ENCODE measurements around the gene NEUROD2. TPM values are rescaled to one million over a fixed set of nuclear protein-coding genes. Genes with fewer than 3 reads are reported as not detected.

NEUROD2 gene
- total and polyA plus RNA-seq, 2 of the 13 experiments (the other 11 are each of a cell fraction or from before 2014, with no cell fraction given), result not detected

DNA sequence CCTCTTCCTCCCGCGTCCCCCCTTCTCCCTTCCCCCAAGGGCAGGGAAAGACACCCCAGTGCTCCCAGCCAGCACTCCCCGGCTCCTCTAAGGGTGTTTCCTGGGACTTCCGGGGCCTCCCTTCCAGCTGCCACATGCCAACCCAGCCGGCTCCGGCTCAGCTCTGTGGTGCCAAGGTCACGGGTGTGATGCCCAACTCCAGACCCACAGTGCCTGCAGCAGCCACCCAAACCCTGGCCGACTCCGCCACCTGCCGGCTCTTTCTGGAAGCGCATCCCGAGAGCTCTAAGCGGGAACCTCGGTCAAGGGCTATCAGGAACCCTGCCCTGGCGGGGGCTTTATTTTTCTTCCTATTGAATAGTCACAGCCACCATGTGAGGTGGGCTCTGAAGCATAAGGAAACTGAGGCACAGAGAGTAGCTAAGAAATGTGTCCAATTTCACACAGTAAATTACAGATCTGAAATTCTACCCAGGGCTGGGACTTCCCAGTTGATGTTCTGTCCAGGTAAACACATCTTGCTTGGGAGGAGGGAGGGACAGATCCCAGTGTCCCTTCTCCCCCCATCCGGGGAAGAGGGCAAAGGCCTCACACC lies 15.7 kb upstream of the NEUROD2 start (continued):
- TF ChIP-seq, protein P1, sequence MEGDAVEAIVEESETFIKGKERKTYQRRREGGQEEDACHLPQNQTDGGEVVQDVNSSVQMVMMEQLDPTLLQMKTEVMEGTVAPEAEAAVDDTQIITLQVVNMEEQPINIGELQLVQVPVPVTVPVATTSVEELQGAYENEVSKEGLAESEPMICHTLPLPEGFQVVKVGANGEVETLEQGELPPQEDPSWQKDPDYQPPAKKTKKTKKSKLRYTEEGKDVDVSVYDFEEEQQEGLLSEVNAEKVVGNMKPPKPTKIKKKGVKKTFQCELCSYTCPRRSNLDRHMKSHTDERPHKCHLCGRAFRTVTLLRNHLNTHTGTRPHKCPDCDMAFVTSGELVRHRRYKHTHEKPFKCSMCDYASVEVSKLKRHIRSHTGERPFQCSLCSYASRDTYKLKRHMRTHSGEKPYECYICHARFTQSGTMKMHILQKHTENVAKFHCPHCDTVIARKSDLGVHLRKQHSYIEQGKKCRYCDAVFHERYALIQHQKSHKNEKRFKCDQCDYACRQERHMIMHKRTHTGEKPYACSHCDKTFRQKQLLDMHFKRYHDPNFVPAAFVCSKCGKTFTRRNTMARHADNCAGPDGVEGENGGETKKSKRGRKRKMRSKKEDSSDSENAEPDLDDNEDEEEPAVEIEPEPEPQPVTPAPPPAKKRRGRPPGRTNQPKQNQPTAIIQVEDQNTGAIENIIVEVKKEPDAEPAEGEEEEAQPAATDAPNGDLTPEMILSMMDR (CRISPR knock-in tag; IDR thresholded peaks at IDR 0.05), result peak; percentile 93
- TF ChIP-seq SRF (IDR thresholded peaks at IDR 0.05; ENCODE audit: low read depth, low read length) (no peak), ZNF616 (CRISPR knock-in tag; IDR thresholded peaks at IDR 0.05; ENCODE audit: low read depth) (0 out of 2 replicates have a peak, but pooled peaks have one; percentile 5), STAG1 (CRISPR knock-in tag; IDR thresholded peaks at IDR 0.05) (peak; percentile 71), RXRB (CRISPR knock-in tag; IDR thresholded peaks at IDR 0.05; ENCODE audit: borderline replicate concordance) (no peak), U2AF1 (optimal IDR thresholded peaks at IDR 0.05; ENCODE audit: low read depth, low read length) (no peak), ZZZ3 (CRISPR knock-in tag; IDR thresholded peaks at IDR 0.05; ENCODE audit: borderline replicate concordance) (peak; percentile 40; the same call in 1 of the 2 replicates), PCBP1 (IDR thresholded peaks at IDR 0.05; ENCODE audit: borderline replicate concordance, low read depth, low read length) (0 out of 2 replicates have a peak, but pooled peaks have one; percentile 46), ZNF501 (CRISPR knock-in tag; IDR thresholded peaks at IDR 0.05) (peak; percentile 55; the same call in 1 of the 2 replicates), ZNF335 (CRISPR knock-in tag; IDR thresholded peaks at IDR 0.05) (peak; percentile 47; the same call in 1 of the 2 replicates), ZBTB7B (CRISPR knock-in tag; IDR thresholded peaks at IDR 0.05) (0 out of 2 replicates have a peak, but pooled peaks have one; percentile 32), STAT5B (CRISPR knock-in tag; IDR thresholded peaks at IDR 0.05) (no peak), ZNF614 (CRISPR knock-in tag; IDR thresholded peaks at IDR 0.05; ENCODE audit: borderline replicate concordance) (0 out of 2 replicates have a peak, but pooled peaks have one; percentile 16), ZNF484 (CRISPR knock-in tag; IDR thresholded peaks at IDR 0.05; ENCODE audit: borderline replicate concordance, low read depth) (no peak), POLR2AphosphoS5 (IDR thresholded peaks at IDR 0.05; ENCODE audit: low read depth, low read length) (no peak), ADNP (CRISPR knock-in tag; IDR thresholded peaks at IDR 0.05) (no peak), ZNF33B (CRISPR knock-in tag; IDR thresholded peaks at IDR 0.05) (no peak), ZNF12 (CRISPR knock-in tag; IDR thresholded peaks at IDR 0.05) (no peak)
- TF ChIP-seq, protein P2, sequence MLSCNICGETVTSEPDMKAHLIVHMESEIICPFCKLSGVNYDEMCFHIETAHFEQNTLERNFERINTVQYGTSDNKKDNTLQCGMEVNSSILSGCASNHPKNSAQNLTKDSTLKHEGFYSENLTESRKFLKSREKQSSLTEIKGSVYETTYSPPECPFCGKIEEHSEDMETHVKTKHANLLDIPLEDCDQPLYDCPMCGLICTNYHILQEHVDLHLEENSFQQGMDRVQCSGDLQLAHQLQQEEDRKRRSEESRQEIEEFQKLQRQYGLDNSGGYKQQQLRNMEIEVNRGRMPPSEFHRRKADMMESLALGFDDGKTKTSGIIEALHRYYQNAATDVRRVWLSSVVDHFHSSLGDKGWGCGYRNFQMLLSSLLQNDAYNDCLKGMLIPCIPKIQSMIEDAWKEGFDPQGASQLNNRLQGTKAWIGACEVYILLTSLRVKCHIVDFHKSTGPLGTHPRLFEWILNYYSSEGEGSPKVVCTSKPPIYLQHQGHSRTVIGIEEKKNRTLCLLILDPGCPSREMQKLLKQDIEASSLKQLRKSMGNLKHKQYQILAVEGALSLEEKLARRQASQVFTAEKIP (CRISPR knock-in tag; IDR thresholded peaks at IDR 0.05; ENCODE audit: borderline replicate concordance), result no peak
- TF ChIP-seq, protein P3, sequence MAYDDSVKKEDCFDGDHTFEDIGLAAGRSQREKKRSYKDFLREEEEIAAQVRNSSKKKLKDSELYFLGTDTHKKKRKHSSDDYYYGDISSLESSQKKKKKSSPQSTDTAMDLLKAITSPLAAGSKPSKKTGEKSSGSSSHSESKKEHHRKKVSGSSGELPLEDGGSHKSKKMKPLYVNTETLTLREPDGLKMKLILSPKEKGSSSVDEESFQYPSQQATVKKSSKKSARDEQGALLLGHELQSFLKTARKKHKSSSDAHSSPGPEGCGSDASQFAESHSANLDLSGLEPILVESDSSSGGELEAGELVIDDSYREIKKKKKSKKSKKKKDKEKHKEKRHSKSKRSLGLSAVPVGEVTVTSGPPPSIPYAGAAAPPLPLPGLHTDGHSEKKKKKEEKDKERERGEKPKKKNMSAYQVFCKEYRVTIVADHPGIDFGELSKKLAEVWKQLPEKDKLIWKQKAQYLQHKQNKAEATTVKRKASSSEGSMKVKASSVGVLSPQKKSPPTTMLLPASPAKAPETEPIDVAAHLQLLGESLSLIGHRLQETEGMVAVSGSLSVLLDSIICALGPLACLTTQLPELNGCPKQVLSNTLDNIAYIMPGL (CRISPR knock-in tag; IDR thresholded peaks at IDR 0.05; ENCODE audit: borderline replicate concordance in 1 of 2, low read depth in 1 of 2), result peak; percentile 43 to 69; a peak in 2 of 4 replicates
- TF ChIP-seq, protein P4, sequence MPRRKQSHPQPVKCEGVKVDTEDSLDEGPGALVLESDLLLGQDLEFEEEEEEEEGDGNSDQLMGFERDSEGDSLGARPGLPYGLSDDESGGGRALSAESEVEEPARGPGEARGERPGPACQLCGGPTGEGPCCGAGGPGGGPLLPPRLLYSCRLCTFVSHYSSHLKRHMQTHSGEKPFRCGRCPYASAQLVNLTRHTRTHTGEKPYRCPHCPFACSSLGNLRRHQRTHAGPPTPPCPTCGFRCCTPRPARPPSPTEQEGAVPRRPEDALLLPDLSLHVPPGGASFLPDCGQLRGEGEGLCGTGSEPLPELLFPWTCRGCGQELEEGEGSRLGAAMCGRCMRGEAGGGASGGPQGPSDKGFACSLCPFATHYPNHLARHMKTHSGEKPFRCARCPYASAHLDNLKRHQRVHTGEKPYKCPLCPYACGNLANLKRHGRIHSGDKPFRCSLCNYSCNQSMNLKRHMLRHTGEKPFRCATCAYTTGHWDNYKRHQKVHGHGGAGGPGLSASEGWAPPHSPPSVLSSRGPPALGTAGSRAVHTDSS (CRISPR knock-in tag; conservative IDR thresholded peaks at IDR 0.05), result no peak

Data from HepG2 (cell line).